ENCODE measurements around the gene SLC5A2. TPM values are rescaled to one million over a fixed set of nuclear protein-coding genes. Genes with fewer than 3 reads are reported as not detected.

SLC5A2 gene
- total and polyA plus RNA-seq, 2 of the 13 experiments (the other 11 are each of a cell fraction or from before 2014, with no cell fraction given): 0.24 to 0.97 TPM

DNA sequence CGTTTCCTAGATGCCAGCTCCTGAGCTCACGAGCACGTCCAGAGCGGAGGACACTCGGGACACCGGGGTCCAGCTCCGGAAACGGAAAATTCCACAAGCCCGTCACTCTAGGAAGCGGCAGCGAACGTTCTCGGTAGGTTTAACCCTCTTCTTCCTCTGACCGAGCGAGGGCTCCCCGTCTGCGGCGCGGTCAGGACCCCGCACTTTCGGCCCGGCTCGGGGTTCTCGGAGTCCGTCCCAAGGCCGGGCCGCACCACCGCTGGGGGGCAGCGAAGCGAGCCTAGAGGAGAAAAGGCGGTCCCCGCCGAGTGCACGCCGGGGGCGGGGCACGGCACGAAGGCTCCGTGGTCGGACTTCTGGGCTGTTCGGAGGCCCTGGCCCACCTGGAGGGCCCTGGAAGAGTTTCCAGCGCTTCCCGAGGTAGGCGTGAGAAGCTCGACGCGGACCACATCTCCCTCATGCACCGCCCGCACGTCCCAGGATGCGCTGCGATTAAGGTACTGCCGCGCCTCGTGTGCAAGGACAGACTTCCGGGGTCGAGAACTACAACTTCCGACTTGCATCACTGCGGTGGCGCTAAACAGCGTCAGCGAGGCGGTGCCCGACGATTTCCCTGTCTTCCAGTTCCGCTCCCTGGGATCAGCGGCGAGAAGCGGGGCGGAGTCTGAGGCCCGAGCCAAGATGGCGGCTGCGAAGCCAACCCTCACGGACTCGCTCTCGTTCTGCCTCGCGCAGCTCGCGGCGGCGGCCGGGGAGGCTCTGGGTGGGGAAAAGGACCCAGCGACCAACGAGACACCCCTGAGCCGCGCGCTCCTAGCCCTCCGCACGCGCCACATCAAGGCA is 23.9 kb upstream of the SLC5A2 start, which contains the start of gene ARMC5 (continued):
- TF ChIP-seq, protein P1, sequence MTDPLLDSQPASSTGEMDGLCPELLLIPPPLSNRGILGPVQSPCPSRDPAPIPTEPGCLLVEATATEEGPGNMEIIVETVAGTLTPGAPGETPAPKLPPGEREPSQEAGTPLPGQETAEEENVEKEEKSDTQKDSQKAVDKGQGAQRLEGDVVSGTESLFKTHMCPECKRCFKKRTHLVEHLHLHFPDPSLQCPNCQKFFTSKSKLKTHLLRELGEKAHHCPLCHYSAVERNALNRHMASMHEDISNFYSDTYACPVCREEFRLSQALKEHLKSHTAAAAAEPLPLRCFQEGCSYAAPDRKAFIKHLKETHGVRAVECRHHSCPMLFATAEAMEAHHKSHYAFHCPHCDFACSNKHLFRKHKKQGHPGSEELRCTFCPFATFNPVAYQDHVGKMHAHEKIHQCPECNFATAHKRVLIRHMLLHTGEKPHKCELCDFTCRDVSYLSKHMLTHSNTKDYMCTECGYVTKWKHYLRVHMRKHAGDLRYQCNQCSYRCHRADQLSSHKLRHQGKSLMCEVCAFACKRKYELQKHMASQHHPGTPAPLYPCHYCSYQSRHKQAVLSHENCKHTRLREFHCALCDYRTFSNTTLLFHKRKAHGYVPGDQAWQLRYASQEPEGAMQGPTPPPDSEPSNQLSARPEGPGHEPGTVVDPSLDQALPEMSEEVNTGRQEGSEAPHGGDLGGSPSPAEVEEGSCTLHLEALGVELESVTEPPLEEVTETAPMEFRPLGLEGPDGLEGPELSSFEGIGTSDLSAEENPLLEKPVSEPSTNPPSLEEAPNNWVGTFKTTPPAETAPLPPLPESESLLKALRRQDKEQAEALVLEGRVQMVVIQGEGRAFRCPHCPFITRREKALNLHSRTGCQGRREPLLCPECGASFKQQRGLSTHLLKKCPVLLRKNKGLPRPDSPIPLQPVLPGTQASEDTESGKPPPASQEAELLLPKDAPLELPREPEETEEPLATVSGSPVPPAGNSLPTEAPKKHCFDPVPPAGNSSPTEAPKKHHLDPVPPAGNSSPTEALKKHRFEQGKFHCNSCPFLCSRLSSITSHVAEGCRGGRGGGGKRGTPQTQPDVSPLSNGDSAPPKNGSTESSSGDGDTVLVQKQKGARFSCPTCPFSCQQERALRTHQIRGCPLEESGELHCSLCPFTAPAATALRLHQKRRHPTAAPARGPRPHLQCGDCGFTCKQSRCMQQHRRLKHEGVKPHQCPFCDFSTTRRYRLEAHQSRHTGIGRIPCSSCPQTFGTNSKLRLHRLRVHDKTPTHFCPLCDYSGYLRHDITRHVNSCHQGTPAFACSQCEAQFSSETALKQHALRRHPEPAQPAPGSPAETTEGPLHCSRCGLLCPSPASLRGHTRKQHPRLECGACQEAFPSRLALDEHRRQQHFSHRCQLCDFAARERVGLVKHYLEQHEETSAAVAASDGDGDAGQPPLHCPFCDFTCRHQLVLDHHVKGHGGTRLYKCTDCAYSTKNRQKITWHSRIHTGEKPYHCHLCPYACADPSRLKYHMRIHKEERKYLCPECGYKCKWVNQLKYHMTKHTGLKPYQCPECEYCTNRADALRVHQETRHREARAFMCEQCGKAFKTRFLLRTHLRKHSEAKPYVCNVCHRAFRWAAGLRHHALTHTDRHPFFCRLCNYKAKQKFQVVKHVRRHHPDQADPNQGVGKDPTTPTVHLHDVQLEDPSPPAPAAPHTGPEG (CRISPR knock-in tag; IDR thresholded peaks at IDR 0.05): peak; percentile 69
- TF ChIP-seq RNF2 (conservative IDR thresholded peaks at IDR 0.05; ENCODE audit: low read depth): peak; percentile 98
- no peak for TF ChIP-seq ZNF234 (CRISPR knock-in tag; conservative IDR thresholded peaks at IDR 0.05)
- TF ChIP-seq TBX3 (IDR thresholded peaks at IDR 0.05; ENCODE audit: borderline replicate concordance): peak; percentile 48; the same call in 1 of the 2 replicates
- peak; percentile 38; the same call in 1 of the 2 replicates for TF ChIP-seq ZNF333 (CRISPR knock-in tag; IDR thresholded peaks at IDR 0.05; ENCODE audit: borderline replicate concordance)
- TF ChIP-seq, protein P2, sequence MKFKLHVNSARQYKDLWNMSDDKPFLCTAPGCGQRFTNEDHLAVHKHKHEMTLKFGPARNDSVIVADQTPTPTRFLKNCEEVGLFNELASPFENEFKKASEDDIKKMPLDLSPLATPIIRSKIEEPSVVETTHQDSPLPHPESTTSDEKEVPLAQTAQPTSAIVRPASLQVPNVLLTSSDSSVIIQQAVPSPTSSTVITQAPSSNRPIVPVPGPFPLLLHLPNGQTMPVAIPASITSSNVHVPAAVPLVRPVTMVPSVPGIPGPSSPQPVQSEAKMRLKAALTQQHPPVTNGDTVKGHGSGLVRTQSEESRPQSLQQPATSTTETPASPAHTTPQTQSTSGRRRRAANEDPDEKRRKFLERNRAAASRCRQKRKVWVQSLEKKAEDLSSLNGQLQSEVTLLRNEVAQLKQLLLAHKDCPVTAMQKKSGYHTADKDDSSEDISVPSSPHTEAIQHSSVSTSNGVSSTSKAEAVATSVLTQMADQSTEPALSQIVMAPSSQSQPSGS (CRISPR knock-in tag; IDR thresholded peaks at IDR 0.05): peak; percentile 89
- TF ChIP-seq ZNF607 (CRISPR knock-in tag; IDR thresholded peaks at IDR 0.05; ENCODE audit: borderline replicate concordance): peak; percentile 86
- TF ChIP-seq LCORL (IDR thresholded peaks at IDR 0.05): no peak
- TF ChIP-seq LCORL (CRISPR knock-in tag; IDR thresholded peaks at IDR 0.05): peak; percentile 91
- TF ChIP-seq ZNF83 (CRISPR knock-in tag; IDR thresholded peaks at IDR 0.05; ENCODE audit: borderline replicate concordance): peak; percentile 31; the same call in 1 of the 2 replicates
- 0 out of 2 replicates have a peak, but pooled peaks have one; percentile 20 for TF ChIP-seq ZNF180 (CRISPR knock-in tag; IDR thresholded peaks at IDR 0.05; ENCODE audit: borderline replicate concordance, low read depth)
- peak; percentile 74; the same call in 1 of the 2 replicates for TF ChIP-seq ZNF225 (CRISPR knock-in tag; IDR thresholded peaks at IDR 0.05)
- no peak for TF ChIP-seq HOXA9 (CRISPR knock-in tag; IDR thresholded peaks at IDR 0.05; ENCODE audit: borderline replicate concordance)
- TF ChIP-seq SMYD3 (CRISPR knock-in tag; IDR thresholded peaks at IDR 0.05): peak; percentile 87; the same call in 1 of the 2 replicates
- TF ChIP-seq ZBTB8A (CRISPR knock-in tag; IDR thresholded peaks at IDR 0.05; ENCODE audit: borderline replicate concordance, low read depth): peak; percentile 65; the same call in 1 of the 2 replicates
- TF ChIP-seq PITX1 (CRISPR knock-in tag; IDR thresholded peaks at IDR 0.05): peak; percentile 85; the same call in 1 of the 2 replicates
- TF ChIP-seq, protein P3, sequence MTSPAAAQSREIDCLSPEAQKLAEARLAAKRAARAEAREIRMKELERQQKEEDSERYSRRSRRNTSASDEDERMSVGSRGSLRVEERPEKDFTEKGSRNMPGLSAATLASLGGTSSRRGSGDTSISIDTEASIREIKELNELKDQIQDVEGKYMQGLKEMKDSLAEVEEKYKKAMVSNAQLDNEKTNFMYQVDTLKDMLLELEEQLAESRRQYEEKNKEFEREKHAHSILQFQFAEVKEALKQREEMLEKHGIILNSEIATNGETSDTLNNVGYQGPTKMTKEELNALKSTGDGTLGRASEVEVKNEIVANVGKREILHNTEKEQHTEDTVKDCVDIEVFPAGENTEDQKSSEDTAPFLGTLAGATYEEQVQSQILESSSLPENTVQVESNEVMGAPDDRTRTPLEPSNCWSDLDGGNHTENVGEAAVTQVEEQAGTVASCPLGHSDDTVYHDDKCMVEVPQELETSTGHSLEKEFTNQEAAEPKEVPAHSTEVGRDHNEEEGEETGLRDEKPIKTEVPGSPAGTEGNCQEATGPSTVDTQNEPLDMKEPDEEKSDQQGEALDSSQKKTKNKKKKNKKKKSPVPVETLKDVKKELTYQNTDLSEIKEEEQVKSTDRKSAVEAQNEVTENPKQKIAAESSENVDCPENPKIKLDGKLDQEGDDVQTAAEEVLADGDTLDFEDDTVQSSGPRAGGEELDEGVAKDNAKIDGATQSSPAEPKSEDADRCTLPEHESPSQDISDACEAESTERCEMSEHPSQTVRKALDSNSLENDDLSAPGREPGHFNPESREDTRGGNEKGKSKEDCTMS (CRISPR knock-in tag; conservative IDR thresholded peaks at IDR 0.05): no peak
- peak; percentile 77; the same call in 1 of the 2 replicates for TF ChIP-seq ZNF891 (CRISPR knock-in tag; IDR thresholded peaks at IDR 0.05)
